A673 (cell line): Measurements from ENCODE around the gene LTB4R2. TPM values are rescaled to one million over a fixed set of nuclear protein-coding genes. Genes with fewer than 3 reads are reported as not detected.
A peak's percentile ranks its signal among the peaks of the same experiment; 100 is the strongest.

Source experiments
- BruUV-seq: library from RNA; stranded (reverse); fragments of 400-500 nt; replicated peaks from 2 replicates; lab custom pipeline; 2021; lab: Mats Ljungman, UMichigan
- CTCF ChIA-PET: fragments of 300-600 bp; sonication (Branson Sonifier 250); formaldehyde crosslinking; loops from one replicate; lab custom pipeline; 2022; ENCODE audit warnings: antibody characterized with exemption; lab: Charles Lee
- POLR2A ChIA-PET: fragments of 300-600 bp; sonication (Branson Sonifier 250); formaldehyde crosslinking; loops from one replicate; lab custom pipeline; 2022; ENCODE audit warnings: antibody characterized with exemption; ENCODE audit not compliant: low non-redundant PET; lab: Charles Lee
- DNase-seq: peaks from one replicate; pipeline ENCODE4 v3.0.0-alpha.2; 2015; ENCODE audit warnings: low spot score
- H3K27ac ChIP-seq: fragments of 200-600 bp; sonication (generic); 2 replicates; pipeline ENCODE4 v1.5.1; 2016; ENCODE audit warnings: mixed run types, low read depth, mild to moderate bottlenecking, mixed read lengths, antibody characterized with exemption, low read length; ENCODE audit not compliant: poor library complexity, severe bottlenecking
- H3K27me3 ChIP-seq: fragments of 200-600 bp; sonication (generic); replicated peaks from 2 replicates; pipeline ENCODE4 v1.6.1; 2017; ENCODE audit warnings: mixed run types, low read depth, mild to moderate bottlenecking, mixed read lengths, antibody characterized with exemption, low read length; ENCODE audit not compliant: insufficient read depth, poor library complexity
- H3K36me3 ChIP-seq: fragments of 200-600 bp; sonication (generic); 2 replicates; pipeline ENCODE4 v1.6.1; 2016; ENCODE audit warnings: mixed run types, mild to moderate bottlenecking, mixed read lengths, antibody characterized with exemption, low read length; ENCODE audit not compliant: insufficient read depth, poor library complexity, severe bottlenecking
- H3K4me1 ChIP-seq: fragments of 200-600 bp; sonication (generic); 2 replicates; pipeline ENCODE4 v1.6.1; 2017; ENCODE audit warnings: mixed run types, mild to moderate bottlenecking, mixed read lengths, antibody characterized with exemption, low read length; ENCODE audit not compliant: insufficient read depth, poor library complexity, severe bottlenecking
- H3K4me3 ChIP-seq: fragments of 200-600 bp; sonication (generic); 2 replicates; pipeline ENCODE4 v1.5.1; 2016; ENCODE audit warnings: low read depth, mixed run types, mild to moderate bottlenecking, mixed read lengths, low read length; ENCODE audit not compliant: poor library complexity, severe bottlenecking
- H3K9me3 ChIP-seq: fragments of 200-600 bp; sonication (generic); 2 replicates; pipeline ENCODE4 v1.6.1; 2016; ENCODE audit warnings: mixed run types, low read depth, mild to moderate bottlenecking, mixed read lengths, antibody characterized with exemption, low read length; ENCODE audit not compliant: poor library complexity, severe bottlenecking
- EZH2 ChIP-seq: fragments of 200-600 bp; sonication (generic); IDR thresholded peaks from 2 replicates; pipeline ENCODE4 v1.6.1; 2017; ENCODE audit warnings: borderline replicate concordance, low read depth, mild to moderate bottlenecking, mixed read lengths, antibody characterized with exemption, low read length; ENCODE audit not compliant: poor library complexity, severe bottlenecking
- intact Hi-C: fragments of 100-400 bp; cut with micrococcal nuclease; formaldehyde crosslinking; loops from one replicate; pipeline ENCODE4 v1.10.0; 2022; ENCODE audit not compliant: unreplicated experiment
- total RNA-seq: library from RNA; stranded (reverse); gene quantifications from 2 replicates; pipeline ENCODE4 v1.2.3, GENCODE V29; 2021
- TF ChIP-seq, protein P1 (sequence below): fragments of 300-800, 200-600 bp; sonication (generic); conservative IDR thresholded peaks from 2 replicates; pipeline ENCODE4 v1.5.1; 2017; ENCODE audit warnings: low read depth, mild to moderate bottlenecking, antibody characterized with exemption, low read length, moderate library complexity, mixed read lengths

LTB4R2 gene
- total RNA-seq, 1 experiment from 2014 or later = 7.6 TPM

DNA sequence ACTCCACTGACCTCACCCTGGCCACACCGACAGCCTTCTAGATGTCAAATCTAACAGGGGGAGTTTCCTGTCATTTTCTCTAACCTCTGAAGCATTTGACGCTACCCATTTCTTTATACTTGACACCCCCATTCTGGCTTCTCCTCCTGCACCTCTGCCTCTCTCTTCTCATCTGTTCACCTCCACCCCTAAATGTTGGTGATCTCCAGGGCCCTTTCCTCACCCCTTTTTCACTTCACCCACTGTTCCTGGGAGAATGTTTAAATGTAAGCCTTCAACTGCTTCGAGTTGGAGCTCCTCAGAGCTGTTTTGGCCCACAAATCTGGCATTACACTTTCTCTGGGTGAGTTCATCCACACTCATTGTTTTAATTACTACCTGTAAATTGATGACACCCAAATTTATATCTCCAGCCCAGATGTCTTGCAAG lies 38.1 kb upstream of the LTB4R2 start:
- H3K9me3 ChIP-seq = no peaks in the 10 kb centered on the region
- TF ChIP-seq EZH2 = no peak
- TF ChIP-seq, protein P1, sequence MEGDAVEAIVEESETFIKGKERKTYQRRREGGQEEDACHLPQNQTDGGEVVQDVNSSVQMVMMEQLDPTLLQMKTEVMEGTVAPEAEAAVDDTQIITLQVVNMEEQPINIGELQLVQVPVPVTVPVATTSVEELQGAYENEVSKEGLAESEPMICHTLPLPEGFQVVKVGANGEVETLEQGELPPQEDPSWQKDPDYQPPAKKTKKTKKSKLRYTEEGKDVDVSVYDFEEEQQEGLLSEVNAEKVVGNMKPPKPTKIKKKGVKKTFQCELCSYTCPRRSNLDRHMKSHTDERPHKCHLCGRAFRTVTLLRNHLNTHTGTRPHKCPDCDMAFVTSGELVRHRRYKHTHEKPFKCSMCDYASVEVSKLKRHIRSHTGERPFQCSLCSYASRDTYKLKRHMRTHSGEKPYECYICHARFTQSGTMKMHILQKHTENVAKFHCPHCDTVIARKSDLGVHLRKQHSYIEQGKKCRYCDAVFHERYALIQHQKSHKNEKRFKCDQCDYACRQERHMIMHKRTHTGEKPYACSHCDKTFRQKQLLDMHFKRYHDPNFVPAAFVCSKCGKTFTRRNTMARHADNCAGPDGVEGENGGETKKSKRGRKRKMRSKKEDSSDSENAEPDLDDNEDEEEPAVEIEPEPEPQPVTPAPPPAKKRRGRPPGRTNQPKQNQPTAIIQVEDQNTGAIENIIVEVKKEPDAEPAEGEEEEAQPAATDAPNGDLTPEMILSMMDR = no peak
- POLR2A ChIA-PET = interaction anchor here (0.5 to 0.9 kb wide), 3 partner anchors 132 to 158 kb away, joined by 3 read pairs; partner anchors contain the start of genes DCAF11, KHNYN and NRL
- BruUV-seq = no TSS peak
- intact Hi-C loops = loop anchor here (2.0 kb wide), 1 partner anchor 29 kb away; the partner anchor contains the start of gene TINF2
- H3K36me3 ChIP-seq = no peaks in the 10 kb centered on the region
- CTCF ChIA-PET = interaction anchor here (0.5 to 1.5 kb wide), 4 partner anchors 27 to 178 kb away, joined by 3 to 6 read pairs (median 4); partner anchors contain the start of genes CIDEB and TINF2
- H3K4me3 ChIP-seq = peak overlapping the region; percentile 84
- DNase-seq = no peak
- H3K27me3 ChIP-seq = no peaks in the 10 kb centered on the region
- peaks cover 4% of the 10 kb centered on the region for H3K4me1 ChIP-seq
- H3K27ac ChIP-seq = peak overlapping the region; percentile 98

DNA sequence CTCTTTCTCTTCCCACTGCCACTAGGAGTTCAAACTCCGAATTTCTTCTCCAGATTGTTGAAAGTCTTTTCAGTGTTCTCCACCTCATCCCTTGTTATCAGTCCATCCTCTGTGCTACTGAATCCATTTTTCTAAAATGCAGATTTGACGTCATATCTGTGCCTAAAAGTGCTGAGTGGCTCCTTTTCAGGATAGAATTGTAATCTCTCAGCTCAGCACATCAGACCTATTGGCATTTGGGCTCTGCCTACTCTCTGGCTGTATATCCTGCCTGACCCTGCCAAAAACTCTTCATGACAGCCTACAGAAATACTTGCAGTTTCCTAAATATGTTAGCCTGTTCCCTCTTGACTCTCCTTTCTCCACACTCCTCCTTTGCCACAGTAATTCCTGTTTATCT lies 37.5 kb upstream of the LTB4R2 start:
- Histone ChIP-seq H3K27ac (no peak overlapping the region), H3K9me3 (no peaks in the 10 kb centered on the region), H3K4me3 (no peak overlapping the region), H3K36me3 (no peaks in the 10 kb centered on the region), H3K27me3 (no peaks in the 10 kb centered on the region), H3K4me1 (peaks cover 4% of the 10 kb centered on the region)
- TF ChIP-seq EZH2 = no peak
- TF ChIP-seq, protein P1 = no peak
- DNase-seq = no peak
- ChIA-PET CTCF (no interaction called here), POLR2A (no interaction called here)
- intact Hi-C loops = no loop called here
- BruUV-seq = TSS peak; percentile 48

DNA sequence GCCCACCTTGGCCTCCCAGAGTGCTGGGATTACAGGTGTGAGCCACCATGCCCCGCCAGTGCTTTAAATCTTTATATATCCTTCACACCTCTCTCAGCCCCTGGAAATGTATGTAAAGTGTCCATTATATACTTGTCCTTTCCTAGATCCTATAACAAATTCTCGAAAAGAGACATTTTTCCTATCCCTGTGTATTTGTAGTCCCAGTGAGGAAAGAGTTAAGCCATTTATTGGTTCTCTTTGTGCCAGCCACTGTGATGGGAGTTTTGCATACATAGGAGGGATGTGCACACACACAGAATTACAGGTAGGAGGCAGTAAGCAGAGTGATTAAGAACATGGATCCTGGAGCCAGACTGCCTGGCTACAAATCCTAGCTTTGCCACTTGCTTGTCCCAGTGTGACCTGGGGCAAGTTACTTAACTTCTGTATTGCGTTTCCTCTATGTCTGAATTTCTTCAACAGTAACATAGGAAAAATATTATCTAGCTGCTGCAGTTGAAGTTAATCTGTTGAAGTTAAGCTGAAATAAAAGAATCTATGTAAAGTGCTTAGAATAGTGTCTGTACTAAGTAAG lies 36.4 kb upstream of the LTB4R2 start:
- BruUV-seq = no TSS peak
- TF ChIP-seq, protein P1 = 0 out of 2 replicates have a peak, but pooled peaks have one; percentile 14
- TF ChIP-seq EZH2 = no peak
- H3K27me3 ChIP-seq = no peaks in the 10 kb centered on the region
- peaks cover 4% of the 10 kb centered on the region for H3K4me1 ChIP-seq
- H3K36me3 ChIP-seq = no peaks in the 10 kb centered on the region
- ChIA-PET POLR2A (no interaction called here), CTCF (interaction anchor here (0.5 kb wide), 1 partner anchor 547 kb away, joined by 7 read pairs; no protein-coding TSS in a partner anchor)
- intact Hi-C loops = no loop called here
- H3K4me3 ChIP-seq = no peak overlapping the region
- H3K9me3 ChIP-seq = no peaks in the 10 kb centered on the region
- DNase-seq = peak; percentile 10
- H3K27ac ChIP-seq = no peak overlapping the region
